ENCODE results near the gene GATB. TPM values are rescaled to one million over a fixed set of nuclear protein-coding genes. Genes with fewer than 3 reads are reported as not detected.

GATB gene
- total RNA-seq, 3 donors from 2014 or later, result 15.6 to 20.2 (median 17.2) TPM

DNA sequence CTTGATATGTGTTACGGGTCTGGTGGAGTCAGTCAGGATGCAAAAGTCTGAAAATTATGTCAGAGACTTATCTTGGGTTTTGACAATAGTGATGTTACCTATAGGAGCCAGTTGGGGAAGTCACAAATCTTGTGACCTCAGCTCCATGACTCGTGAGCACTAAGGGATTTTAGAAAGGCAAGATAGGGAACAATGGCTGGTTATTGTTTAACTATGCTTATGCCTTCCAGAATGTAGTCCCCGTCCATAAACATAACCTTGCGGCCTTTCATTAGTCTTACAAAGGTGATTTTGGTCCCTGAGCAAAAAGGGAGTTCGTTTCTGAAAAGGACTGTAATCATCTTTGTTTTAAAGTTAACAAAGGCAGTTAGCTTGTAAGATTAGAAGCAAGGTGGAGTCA is 23.9 kb upstream of the GATB start:
- H3K4me1 ChIP-seq (ENCODE audit: low read depth), result no peaks in the 10 kb centered on the region
- H3K36me3 ChIP-seq (ENCODE audit: low read depth), result no peaks in the 10 kb centered on the region
- DNase-seq (no peak), ATAC-seq (peak; percentile 61)
- intact Hi-C loops (cut with DNase I, micrococcal nuclease), result no loop called here
- H3K4me3 ChIP-seq, result no peak overlapping the region
- no peaks in the 10 kb centered on the region for H3K9me3 ChIP-seq
- TF ChIP-seq, protein P1, sequence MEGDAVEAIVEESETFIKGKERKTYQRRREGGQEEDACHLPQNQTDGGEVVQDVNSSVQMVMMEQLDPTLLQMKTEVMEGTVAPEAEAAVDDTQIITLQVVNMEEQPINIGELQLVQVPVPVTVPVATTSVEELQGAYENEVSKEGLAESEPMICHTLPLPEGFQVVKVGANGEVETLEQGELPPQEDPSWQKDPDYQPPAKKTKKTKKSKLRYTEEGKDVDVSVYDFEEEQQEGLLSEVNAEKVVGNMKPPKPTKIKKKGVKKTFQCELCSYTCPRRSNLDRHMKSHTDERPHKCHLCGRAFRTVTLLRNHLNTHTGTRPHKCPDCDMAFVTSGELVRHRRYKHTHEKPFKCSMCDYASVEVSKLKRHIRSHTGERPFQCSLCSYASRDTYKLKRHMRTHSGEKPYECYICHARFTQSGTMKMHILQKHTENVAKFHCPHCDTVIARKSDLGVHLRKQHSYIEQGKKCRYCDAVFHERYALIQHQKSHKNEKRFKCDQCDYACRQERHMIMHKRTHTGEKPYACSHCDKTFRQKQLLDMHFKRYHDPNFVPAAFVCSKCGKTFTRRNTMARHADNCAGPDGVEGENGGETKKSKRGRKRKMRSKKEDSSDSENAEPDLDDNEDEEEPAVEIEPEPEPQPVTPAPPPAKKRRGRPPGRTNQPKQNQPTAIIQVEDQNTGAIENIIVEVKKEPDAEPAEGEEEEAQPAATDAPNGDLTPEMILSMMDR (IDR thresholded peaks at IDR 0.05), result no peak

DNA sequence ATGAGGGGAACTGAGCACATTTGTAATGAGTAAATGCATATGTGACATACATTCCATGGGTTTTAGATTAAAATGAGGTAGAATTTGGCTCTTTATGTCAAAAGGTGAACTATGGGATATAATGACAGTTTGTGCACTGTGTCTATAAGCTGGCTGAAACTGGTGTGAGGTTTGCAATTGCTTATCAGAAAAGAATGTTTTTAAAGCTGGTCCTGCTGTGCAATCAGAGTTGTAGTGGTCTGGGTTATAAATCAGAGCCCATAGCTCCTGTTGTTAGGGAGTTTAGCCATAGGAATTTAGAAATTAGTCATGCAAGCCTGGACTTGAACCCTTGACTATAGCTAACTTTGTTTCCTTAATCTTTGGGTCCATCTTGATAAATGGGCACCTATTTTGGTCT is 23.1 kb upstream of the GATB start:
- intact Hi-C loops (cut with DNase I, micrococcal nuclease), result no loop called here
- Histone ChIP-seq H3K4me1 (ENCODE audit: low read depth) (no peaks in the 10 kb centered on the region), H3K36me3 (ENCODE audit: low read depth) (no peaks in the 10 kb centered on the region), H3K4me3 (no peak overlapping the region), H3K9me3 (no peaks in the 10 kb centered on the region)
- ATAC-seq (no peak), DNase-seq (no peak)
- TF ChIP-seq, protein P1 (IDR thresholded peaks at IDR 0.05), result no peak

DNA sequence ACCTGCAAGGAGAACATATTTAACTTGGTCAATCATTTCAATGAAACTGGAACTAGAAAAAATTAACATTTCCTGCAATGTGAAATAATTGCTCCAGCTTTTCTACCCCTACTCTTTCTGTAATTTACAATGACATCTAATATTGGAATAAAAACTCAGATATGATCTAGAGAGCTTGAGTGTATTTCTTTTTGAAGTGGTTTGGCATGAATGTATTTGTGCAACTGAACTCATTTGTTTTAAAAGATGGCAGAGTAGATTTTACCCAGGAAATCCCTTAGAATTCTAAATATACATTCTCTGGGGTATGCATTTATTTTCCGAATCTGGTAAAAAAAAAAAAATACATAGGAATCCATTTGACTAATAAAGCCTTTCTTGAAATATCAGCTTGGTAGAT is 21.5 kb upstream of the GATB start:
- no peaks in the 10 kb centered on the region for H3K36me3 ChIP-seq (ENCODE audit: low read depth)
- TF ChIP-seq, protein P1 (IDR thresholded peaks at IDR 0.05), result no peak
- no peak overlapping the region for H3K4me3 ChIP-seq
- no peak for DNase-seq
- no peaks in the 10 kb centered on the region for H3K4me1 ChIP-seq (ENCODE audit: low read depth)
- H3K9me3 ChIP-seq, result no peaks in the 10 kb centered on the region
- intact Hi-C loops (cut with DNase I, micrococcal nuclease), result no loop called here
- no peak for ATAC-seq

DNA sequence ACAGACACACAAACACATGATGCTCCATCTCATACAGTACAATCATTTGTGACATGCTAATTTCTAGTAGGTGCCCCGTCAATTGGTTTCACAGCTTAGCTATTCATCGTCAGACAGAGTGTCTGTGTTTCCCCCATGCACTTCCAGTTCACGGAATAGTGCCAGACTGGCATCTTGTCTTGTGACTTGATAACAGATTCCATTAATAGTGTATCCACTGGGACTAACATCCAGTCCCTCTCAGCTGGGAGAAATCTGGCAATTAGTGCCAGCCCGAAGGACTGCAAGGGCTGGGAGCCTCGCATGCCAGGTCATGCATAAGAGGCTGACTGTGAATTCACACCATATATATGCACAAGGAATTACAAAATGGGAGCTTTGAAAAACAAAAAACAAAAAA is 20.2 kb upstream of the GATB start:
- no peak for DNase-seq
- intact Hi-C loops (cut with DNase I, micrococcal nuclease), result no loop called here
- ATAC-seq, result no peak

DNA sequence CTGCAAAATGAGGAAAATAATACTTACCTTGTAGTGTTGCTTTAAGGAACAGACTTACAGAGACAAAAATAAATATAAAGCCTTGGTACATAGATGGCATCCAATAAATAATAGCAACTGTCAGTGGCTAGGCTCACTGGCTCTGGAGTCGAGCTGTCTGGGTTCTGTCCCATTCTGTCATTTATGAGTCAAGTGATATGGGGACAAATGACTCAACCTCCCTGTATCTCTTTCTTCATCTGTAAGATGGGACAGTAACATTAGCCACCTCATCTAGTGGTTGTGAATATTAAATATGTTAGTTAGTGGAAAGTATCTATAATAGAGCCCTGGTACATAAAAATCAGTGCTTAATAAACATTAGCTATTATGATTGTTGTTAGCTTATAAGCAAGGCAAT is 16.7 kb upstream of the GATB start:
- no peak for DNase-seq
- Histone ChIP-seq H3K9me3 (peaks cover 8% of the 10 kb centered on the region), H3K4me3 (no peak overlapping the region), H3K4me1 (ENCODE audit: low read depth) (no peaks in the 10 kb centered on the region), H3K36me3 (ENCODE audit: low read depth) (no peaks in the 10 kb centered on the region)
- intact Hi-C loops (cut with DNase I, micrococcal nuclease), result no loop called here
- TF ChIP-seq, protein P1 (IDR thresholded peaks at IDR 0.05), result no peak
- ATAC-seq, result no peak

More for the DNA sequence above, 20.2 kb upstream of the GATB start:
- Histone ChIP-seq H3K4me3 (no peak overlapping the region), H3K9me3 (no peaks in the 10 kb centered on the region), H3K4me1 (ENCODE audit: low read depth) (no peaks in the 10 kb centered on the region), H3K36me3 (ENCODE audit: low read depth) (no peaks in the 10 kb centered on the region)
- TF ChIP-seq, protein P1 (IDR thresholded peaks at IDR 0.05), result no peak

DNA sequence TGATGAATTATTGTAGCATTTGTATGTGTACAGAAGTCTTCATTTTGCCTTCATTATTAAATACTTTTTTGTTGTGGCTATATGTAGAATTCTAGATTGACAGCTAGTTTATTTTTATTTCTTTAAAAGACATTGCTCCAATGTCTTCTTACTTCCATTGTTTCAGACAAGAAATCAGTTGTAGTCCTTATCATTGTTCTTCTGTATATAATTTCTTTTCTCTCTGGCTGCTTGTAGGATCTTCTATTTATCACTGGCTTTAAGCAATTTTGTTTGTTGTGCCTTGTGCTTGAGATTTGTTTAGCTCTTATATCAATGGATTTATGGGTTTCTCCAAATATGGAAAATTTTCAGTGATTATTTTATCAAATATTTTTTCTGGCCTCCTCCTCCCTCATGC is 13.5 kb upstream of the GATB start:
- ATAC-seq (no peak), DNase-seq (no peak)
- intact Hi-C loops (cut with DNase I, micrococcal nuclease), result no loop called here
- Histone ChIP-seq H3K4me1 (ENCODE audit: low read depth) (no peaks in the 10 kb centered on the region), H3K9me3 (peaks cover 8% of the 10 kb centered on the region), H3K4me3 (no peak overlapping the region), H3K36me3 (ENCODE audit: low read depth) (no peaks in the 10 kb centered on the region)
- TF ChIP-seq, protein P1 (IDR thresholded peaks at IDR 0.05), result no peak
